Activated naive CD4-positive, alpha-beta T cell treated with anti-CD3 and anti-CD28 coated beads, Interleukin-2, amount 50 U/mL, for 72 hours (primary cell): ENCODE data around the gene TUBB1. TPM values are rescaled to one million over a fixed set of nuclear protein-coding genes. Genes with fewer than 3 reads are reported as not detected.

Source experiments
- ATAC-seq, 2 donors: fragments of 150-1000 bp; cut with Tn5 transposase; 2 replicates each; pipeline ENCODE4 v1.10.0; 2021; ENCODE audit warnings: mild to moderate bottlenecking in 2 of 2, moderate library complexity in 2 of 2
- DNase-seq, 2 donors: peaks; one replicate each; pipeline ENCODE4 v3.0.0; 2021 to 2022; ENCODE audit warnings: low spot score in 2 of 2
- H3K27ac Mint-ChIP-seq, 2 donors: one replicate each; pipeline ENCODE4 v1.8.0; 2022; ENCODE audit warnings: mild to moderate bottlenecking in 2 of 2, mixed read lengths in 2 of 2
- H3K36me3 Mint-ChIP-seq, 2 donors: one replicate each; pipeline ENCODE4 v1.8.0; 2022; ENCODE audit warnings: mixed read lengths in 2 of 2
- H3K9me3 Mint-ChIP-seq, 2 donors: one replicate each; pipeline ENCODE4 v1.8.0; 2022; ENCODE audit warnings: mixed read lengths in 2 of 2
- total RNA-seq, 2 donors: library from RNA; stranded (reverse); gene quantifications; one replicate each; pipeline ENCODE4 v1.2.3, GENCODE V29; 2022

TUBB1 gene
- total RNA-seq, 2 donors from 2014 or later = 0.09 TPM; not detected in 1

DNA sequence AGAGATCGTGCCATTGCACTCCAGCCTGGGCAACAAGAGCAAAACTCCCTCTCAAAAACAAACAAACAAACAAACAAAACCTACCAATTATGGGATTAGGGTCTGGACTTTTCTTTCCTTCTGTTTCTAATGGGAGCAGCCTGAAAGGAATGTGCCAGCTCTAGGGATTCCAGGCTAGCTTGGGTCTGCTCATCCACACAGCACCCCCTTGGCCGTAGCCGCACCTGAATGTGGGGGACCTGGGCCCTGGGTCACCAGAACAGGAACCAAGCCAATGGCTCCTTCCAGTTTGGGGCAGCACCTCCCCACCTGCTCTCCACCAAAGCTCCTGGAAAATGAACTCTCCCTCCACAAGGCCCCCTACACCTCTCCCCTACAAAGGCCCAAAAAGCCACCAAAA is 18.9 kb upstream of the TUBB1 start:
- H3K27ac Mint-ChIP-seq = no peak overlapping the region
- DNase-seq (no peak), ATAC-seq (no peak)
- H3K36me3 Mint-ChIP-seq = peaks cover 0 to 22% of the 10 kb centered on the region in 2 donors
- no peaks in the 10 kb centered on the region for H3K9me3 Mint-ChIP-seq

DNA sequence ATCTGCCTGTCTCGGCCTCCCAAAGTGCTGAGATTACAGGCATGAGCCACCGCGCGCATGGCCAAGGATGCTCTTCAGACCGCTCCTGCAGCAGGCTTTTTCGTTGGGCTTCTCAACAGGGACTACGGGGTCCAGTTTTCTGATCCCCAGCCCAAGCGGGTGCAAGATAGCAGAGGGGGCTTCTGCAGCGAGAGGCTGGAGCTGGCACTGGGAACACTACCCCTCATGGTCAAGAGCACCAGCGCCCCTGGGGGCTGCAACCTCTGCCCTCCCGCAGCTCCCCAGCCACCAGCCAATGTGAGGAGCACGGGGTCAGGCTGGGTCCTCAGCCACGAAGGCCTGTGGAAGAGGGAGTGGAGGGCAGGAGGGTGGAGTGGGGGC is 18.2 kb upstream of the TUBB1 start:
- DNase-seq (no peak), ATAC-seq (no peak)
- H3K27ac Mint-ChIP-seq = no peak overlapping the region
- H3K9me3 Mint-ChIP-seq = no peaks in the 10 kb centered on the region
- peaks cover 0 to 19% of the 10 kb centered on the region in 2 donors for H3K36me3 Mint-ChIP-seq

DNA sequence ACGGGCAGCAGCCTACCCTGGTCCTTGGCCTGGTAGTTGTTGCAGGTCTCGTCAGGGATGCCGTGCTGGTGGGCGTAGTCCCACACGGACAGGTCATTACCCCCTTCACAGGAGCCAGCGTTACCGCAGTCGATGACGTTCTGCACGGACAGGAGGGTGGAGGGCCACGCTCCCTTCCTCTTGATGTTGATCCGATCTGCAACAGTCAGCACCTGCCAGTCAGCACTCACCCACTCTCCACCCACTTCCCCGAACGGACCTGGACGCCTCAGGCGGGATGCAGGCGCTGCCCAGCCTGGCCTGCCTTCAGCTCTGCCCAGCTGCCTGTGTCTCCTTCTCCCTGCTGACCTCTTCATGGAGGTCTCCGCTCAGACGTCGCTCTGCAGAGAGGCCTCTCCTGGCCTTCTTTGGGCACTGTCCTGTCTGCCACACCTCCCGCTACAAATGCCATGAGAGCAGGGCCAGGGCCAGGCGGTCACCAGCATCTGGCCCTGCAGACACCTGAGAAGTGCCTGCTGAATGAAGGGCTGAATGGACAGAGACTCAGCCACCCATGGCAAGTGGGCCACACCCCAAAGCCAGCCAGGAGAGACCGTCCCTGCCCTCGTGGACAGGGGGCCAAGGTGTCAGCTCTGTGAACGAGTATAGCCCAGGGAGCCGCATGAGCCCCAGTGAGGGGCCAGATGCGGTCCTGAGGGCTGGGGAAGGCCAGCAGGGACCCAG is 17.6 kb upstream of the TUBB1 start:
- peaks cover 0 to 19% of the 10 kb centered on the region in 2 donors for H3K36me3 Mint-ChIP-seq
- no peak for ATAC-seq
- H3K27ac Mint-ChIP-seq = no peak overlapping the region
- H3K9me3 Mint-ChIP-seq = no peaks in the 10 kb centered on the region
- DNase-seq = no peak

DNA sequence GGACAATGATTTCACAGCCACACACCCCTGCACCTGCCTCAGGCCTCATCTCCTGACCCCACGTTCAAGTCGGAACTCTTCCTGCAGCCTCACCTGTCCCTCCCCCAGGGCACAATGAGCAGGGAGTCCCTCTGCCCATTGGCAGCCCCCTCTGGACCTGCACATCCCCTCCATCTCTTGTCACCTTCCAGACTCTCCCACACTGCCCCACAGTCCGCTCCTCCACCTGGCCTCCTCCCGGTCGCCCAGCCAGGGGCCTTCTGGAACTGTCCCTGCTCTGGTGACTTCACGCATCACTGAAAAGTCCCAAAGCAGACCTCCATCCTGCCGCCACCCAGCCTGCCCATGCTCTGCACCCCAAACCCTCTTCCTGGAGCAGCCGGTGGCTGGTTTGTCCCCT is 16.8 kb upstream of the TUBB1 start:
- H3K36me3 Mint-ChIP-seq = peaks cover 0 to 18% of the 10 kb centered on the region in 2 donors
- DNase-seq = no peak
- H3K27ac Mint-ChIP-seq = peak overlapping the region in 1 of 2 donors; percentile 73
- no peaks in the 10 kb centered on the region for H3K9me3 Mint-ChIP-seq
- ATAC-seq = no peak

DNA sequence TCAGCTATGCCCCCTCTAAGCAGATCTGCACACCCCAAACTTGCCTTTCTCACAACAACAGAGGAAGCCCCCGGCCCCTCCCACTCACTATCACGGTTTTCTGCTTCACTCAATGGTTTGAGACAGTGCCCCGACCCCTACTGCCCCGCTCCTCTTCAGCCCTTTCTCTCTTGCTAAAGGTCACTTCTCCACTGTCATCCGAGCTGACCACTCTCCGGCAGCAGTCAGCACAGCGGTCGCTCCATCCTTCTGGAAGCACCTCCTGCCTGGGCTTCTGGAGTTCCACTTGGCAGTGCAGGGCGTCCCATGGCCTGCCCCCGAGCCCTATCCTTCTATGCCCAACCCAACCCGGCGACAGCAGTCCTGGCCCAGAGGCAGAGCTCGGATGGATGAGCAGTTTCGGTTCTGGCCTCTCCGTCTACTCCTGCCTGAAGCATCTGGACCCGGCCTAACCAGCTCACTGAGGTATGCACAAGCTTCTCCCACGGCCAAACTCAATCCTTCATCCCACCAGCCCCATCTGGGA is 16.3 kb upstream of the TUBB1 start:
- ATAC-seq (no peak), DNase-seq (no peak)
- Mint-ChIP-seq H3K27ac (peak overlapping the region in 1 of 2 donors; percentile 73), H3K9me3 (no peaks in the 10 kb centered on the region), H3K36me3 (peaks cover 0 to 14% of the 10 kb centered on the region in 2 donors)

DNA sequence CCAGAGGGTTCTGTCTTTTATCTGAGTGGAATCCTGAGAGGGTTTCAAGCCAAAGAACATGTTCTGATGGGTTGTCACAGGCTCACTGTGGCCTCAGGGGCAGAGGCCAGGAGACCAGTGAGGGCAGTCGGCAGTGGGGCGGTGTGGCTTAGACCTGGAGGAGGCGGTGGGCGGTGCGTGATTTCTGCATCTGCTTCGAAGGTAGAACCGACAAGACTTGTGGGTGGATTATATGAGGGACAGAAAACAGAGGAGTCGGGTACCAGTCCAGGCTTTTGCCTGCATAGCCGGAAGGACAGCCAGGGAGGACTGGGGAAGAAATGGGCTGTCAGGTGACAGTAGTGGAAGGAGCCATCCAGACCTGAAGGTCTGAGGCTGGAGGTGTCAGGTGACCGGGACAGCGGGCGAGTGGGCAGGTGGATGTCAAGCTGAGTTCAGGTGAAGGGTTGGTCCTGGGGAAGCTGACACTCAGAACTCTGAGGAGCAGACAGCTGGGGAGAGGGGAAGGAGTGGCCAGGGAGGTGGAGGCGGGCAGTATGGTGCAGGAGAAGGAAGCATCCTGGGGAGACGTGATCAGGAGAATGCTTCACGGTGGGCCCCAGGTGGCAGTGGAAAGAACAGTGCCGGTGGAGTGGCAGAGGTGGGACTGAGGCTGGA is 15.3 kb upstream of the TUBB1 start:
- H3K36me3 Mint-ChIP-seq = peaks cover 0 to 14% of the 10 kb centered on the region in 2 donors
- H3K9me3 Mint-ChIP-seq = no peaks in the 10 kb centered on the region
- DNase-seq = no peak
- no peak for ATAC-seq
- peak overlapping the region; percentile 73 to 92 for H3K27ac Mint-ChIP-seq

DNA sequence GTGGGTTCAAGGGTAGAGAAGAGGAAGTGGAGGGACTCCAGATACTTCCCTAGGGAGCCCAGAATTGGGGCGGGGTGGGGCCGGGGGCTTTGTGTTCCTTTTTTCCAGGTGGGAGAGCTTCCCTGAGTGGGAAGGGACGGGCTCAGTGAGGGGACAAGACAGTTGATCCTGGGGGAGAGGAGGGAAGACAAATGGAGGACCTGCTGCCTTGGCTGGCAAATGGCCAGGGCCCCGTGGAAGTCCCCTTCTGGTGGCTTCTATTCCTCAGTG is 14.8 kb upstream of the TUBB1 start:
- Mint-ChIP-seq H3K27ac (peak overlapping the region; percentile 73 to 92), H3K36me3 (peaks cover 0 to 14% of the 10 kb centered on the region in 2 donors), H3K9me3 (no peaks in the 10 kb centered on the region)
- ATAC-seq = no peak
- DNase-seq = peak in 1 of 2 donors; percentile 42

DNA sequence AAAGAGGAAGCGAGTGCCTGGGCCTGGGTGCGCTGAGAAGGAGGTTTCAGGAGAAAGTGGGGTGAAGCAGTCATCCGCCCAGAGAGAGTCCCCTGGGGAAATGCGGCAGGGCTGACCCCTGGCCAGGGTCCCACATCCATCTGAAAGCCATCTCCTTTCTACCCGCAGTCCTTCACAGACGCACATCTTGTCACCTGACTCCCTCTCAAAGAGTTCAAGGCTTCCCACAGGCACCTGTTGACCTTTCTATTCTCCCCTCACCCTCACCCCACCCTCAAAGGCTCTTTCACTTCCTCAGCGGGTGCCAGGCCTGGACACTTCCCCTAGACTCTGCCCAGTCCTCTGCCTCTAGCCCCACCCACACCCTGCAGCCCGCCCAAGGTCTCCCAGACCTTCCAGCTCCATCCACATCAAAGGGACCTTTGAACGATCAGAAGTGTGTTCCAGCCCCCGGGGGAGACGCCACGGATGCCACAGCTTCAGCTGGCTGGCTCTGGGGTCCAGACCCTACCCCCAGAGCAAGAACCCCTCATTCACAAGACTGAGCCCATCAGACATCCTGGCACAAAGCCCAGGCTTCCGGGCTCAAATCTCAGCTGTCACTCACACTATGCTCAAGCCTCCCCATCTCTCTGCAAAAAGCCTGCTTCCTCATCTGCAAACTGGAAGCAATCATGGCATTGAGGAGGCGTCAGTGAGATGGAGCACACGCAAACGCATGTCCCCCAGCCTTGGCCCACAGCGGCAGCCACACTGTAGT is 14.3 kb upstream of the TUBB1 start:
- DNase-seq = peak; percentile 41 to 87
- peaks cover 0 to 14% of the 10 kb centered on the region in 2 donors for H3K36me3 Mint-ChIP-seq
- peak; percentile 44 to 83 for ATAC-seq
- no peaks in the 10 kb centered on the region for H3K9me3 Mint-ChIP-seq
- H3K27ac Mint-ChIP-seq = peak overlapping the region; percentile 73 to 92

DNA sequence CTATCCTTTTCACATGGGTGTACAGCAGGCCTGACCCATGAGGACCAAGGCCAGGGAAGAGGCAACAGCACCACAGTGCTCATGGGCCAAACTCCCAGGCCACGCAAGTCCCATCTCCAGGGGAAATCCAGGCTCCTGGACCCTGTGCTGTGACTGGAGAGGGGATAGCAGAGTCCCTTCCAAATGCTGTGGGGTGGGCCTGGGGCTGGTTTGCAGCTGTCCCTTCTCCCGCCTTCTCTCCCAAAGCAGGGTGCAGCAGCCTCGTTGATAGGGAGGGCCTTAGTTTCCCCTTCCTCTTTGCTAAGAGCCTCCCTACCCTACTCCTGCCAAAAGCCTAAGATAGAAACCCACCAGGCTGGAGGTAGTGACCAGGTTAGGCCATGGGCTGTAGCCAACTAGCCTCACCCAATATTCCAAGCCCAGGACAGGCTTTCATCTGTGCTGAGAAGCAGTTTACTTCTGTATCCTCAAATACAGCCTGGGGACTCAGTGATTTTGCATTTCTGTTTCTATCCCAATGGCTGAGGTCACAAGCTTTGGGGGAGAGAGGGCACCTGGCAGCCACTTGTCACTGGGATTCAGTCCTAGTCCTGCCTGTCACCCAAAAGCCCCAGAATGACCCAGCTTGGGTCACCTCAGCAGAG is 13.6 kb upstream of the TUBB1 start:
- DNase-seq = no peak
- peak in 1 of 2 donors; percentile 6 for ATAC-seq
- peaks cover 0 to 14% of the 10 kb centered on the region in 2 donors for H3K36me3 Mint-ChIP-seq
- no peaks in the 10 kb centered on the region for H3K9me3 Mint-ChIP-seq
- peak overlapping the region; percentile 73 to 92 for H3K27ac Mint-ChIP-seq

DNA sequence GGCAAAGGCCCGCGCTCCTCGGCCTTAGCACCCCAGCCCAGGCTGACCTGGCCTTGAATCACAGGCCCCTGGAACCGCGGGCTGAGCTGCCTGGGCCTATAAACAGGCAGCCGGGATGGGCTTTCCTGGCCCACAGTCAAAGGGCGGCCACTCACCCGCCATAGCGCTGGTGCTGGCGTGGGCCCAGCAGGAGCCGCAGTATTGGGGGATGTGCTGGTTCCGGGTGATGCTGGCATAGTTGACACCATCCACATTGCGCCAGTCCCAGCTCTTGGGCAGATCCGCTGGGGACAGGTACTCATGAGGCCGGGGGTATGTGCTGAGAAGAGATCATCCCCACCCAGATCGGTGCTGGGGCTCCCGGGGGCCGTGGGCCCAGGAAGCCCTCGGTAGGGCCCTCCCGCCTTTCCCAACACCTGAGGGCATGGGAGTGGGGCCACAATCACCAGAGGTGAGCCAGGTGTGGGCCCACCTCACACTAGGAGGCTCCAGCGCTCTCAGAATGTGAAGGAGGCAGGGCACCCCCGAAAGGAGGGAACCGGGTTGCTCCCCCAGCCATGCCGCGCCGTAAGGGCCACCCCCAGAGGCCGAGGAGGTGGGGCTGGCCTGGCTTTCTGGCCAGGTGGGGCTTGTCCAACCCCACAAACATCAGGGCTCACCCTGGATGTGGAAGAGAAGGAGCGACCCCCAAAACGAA is 12.9 kb upstream of the TUBB1 start:
- Mint-ChIP-seq H3K9me3 (no peaks in the 10 kb centered on the region), H3K27ac (peak overlapping the region; percentile 73 to 82), H3K36me3 (peaks cover 0 to 14% of the 10 kb centered on the region in 2 donors)
- peak in 1 of 2 donors; percentile 56 for DNase-seq
- ATAC-seq = peak in 1 of 2 donors; percentile 11

DNA sequence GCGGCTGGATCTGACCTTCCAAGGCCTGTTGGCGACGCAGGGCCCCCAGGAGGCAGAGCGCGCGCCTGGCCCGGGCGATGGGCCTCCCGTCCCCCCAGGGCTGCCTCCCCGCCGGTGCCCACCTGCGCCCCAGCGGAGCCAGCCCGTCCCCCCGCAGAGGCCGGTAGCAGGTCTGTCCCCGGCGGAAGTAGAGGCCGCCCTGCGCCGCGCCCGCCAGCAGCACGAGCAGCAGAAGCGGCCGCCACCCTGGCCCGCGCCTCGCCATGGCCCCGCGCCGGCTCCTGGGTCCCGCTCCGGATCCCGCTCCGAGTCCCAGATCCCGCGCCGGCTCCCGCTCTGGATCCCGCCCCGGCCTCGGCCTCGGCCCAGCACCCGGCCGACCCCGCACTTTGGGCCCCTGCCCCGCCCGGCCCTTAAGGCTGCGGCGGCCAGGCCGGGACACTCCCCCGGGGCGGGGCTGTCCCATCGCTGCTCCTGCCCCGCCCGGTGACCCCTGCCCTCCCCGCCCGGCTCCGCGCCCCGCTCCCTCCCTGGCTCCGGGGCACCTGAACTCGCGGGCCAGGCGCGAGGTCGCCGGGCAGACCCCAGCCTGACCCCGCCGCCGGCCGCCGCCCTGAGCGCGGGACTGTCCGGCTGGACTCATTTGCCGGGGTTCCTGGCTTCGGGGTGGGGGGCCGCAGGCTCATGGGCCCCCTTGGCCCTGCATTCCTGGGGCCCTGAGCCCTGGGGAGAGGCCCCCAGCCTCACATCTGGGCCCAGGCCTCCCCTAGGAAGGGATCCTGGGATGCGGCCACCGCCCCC is 12.2 kb upstream of the TUBB1 start, which contains the start of gene CTSZ:
Gene CTSZ (minus strand): TSS at position 391 of the 801 bp plus-strand sequence. CDS start 126 bp downstream, at position 265.
- H3K9me3 Mint-ChIP-seq = no peaks in the 10 kb centered on the region
- peaks cover 0 to 14% of the 10 kb centered on the region in 2 donors for H3K36me3 Mint-ChIP-seq
- ATAC-seq (peak; percentile 60 to 81), DNase-seq (peak; percentile 55 to 66)
- H3K27ac Mint-ChIP-seq = peak within 1 kb of the TSS; percentile 73 to 90

DNA sequence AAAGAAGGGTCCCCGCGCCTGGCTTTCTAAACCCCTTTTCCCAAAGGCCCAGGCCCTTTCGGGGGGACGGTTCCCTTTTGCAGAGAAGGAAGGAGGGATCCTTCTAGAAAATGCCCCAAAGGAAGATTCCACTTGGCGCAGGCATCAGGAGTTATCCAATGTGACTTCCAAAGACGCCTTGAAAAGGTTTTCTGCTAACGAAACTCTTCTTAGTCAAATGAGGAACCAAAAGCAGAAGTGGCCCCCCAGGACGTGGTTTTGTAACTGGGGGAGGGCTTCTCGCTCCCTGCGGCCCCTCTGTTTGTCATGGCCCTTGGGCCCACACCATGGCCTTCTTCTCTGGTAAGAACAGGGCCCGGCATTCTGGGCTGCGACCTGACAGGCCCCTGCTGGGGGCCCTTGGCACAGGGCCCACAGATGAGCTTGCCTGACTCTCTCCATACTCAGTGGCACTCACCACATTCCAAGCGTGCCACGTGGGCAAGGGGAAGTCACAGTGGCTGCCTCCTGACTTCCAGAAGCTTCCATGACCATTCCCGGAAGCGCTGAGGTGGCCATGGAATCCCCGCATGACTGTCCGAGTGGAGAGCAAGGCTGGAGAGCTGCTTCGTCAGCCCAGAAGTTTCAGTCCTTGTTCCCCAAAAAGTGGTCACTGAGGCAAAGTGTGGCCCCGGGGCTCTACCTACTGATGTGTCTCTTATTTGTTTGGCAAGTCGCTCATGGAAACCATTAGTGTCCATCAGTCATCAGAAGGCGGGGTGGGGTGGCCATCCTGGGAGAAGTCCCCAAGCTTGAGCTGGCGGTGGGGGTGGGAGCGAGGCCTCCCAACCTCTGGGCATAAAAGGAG is 11.3 kb upstream of the TUBB1 start:
- no peak for ATAC-seq
- DNase-seq = peak in 1 of 2 donors; percentile 53
- peak overlapping the region in 1 of 2 donors; percentile 90 for H3K27ac Mint-ChIP-seq
- no peaks in the 10 kb centered on the region for H3K9me3 Mint-ChIP-seq
- H3K36me3 Mint-ChIP-seq = peaks cover 0 to 14% of the 10 kb centered on the region in 2 donors

DNA sequence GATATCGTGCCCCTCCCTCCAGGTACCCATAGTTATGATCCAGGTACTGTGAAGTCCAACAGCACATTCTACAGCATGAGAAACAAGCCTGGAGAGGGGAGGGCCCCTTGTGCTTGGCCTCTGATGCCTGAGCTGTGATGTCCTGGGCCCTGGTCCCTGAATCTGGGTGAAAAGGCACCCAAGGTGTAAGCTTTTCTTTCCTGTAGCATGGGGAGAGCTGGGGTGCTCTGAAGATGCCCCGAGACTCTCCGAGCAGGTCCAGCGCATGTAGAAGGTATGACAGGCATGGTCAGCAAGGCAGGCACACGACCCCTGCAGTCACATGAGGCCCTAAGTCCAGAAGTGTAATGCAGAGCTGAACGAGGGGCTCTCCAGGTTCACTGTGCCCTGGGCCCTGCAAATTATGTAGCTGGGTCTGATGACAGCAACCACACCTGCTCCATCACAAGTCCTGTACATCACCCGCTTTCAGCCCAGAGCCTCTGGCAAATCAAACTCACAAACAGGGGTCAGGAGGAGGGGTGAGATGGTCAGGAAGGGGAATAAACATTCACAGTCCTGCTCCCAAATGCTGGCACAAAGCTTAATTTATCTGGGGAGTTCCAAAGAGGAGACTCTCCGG is 10.4 kb upstream of the TUBB1 start:
- DNase-seq (peak in 1 of 2 donors; percentile 35), ATAC-seq (no peak)
- Mint-ChIP-seq H3K27ac (no peak overlapping the region), H3K36me3 (peaks cover 0 to 9% of the 10 kb centered on the region in 2 donors), H3K9me3 (no peaks in the 10 kb centered on the region)

DNA sequence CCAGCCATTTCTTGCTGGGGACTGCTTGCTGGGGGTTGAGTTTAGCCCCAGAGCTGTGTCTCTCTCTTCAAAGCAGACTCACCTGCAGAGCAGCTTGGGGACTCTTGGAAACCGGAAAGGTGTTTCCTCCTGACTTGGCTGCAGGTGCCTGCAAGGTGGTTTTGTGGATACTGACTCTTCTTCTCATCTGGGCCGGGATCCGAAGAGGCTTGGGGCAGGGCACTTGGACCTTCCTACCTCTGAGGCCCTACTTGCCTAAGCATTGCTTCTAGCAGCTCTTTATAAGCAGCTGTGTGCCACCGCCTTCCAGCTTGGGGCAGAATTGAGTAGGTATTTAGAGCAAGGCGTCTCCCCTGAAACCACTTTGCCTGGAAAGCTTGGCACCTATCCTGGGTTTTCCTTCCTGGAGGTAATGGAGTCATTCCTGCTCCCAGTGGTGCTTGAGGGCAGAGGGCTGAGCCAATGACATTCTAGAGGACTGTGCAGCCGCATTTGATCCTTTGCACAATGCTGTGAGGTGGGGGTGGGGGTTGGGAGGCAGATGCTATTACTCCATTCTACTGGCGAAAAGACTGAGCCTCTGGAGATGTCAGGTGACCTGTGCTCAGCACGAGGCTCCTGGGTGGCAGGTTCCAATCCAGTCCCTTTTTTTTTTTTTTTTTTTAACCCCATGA is 8.8 kb upstream of the TUBB1 start:
- Mint-ChIP-seq H3K27ac (no peak overlapping the region), H3K36me3 (no peaks in the 10 kb centered on the region), H3K9me3 (no peaks in the 10 kb centered on the region)
- ATAC-seq = no peak
- peak in 1 of 2 donors; percentile 44 for DNase-seq
